ENCODE measurements around the gene ZBED5. TPM values are rescaled to one million over a fixed set of nuclear protein-coding genes. Genes with fewer than 3 reads are reported as not detected.
A peak's percentile ranks its signal among the peaks of the same experiment; 100 is the strongest.
"Not testable (repeated sequence)": the region's sequence is repeated elsewhere in the genome, so short reads cannot be mapped to it uniquely, and the experiment has no call there.

ZBED5 gene
- total RNA-seq, 1 donor from 2014 or later, result 120 TPM

DNA sequence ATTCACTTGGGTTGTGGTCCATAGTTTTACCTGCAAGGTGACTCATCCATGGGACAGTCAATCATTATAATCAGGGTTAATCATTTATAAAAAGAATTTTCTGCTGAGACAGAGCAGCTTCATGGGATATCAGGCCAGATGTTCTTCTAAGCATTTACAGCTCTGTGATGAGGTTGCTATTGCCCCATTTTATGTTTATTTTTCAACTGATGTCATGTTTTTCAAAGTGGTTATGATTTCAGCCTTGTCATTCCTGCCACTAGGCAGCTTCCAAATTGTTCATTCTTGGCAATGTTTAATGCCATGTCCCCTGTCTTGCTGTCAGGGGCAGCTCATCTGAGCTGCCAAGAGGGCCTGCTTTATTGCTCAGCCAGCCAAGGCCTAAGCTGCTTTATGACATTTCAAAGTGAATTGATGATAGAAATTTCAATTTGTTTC is 35.9 kb upstream of the ZBED5 start:
- TF ChIP-seq, protein P1, sequence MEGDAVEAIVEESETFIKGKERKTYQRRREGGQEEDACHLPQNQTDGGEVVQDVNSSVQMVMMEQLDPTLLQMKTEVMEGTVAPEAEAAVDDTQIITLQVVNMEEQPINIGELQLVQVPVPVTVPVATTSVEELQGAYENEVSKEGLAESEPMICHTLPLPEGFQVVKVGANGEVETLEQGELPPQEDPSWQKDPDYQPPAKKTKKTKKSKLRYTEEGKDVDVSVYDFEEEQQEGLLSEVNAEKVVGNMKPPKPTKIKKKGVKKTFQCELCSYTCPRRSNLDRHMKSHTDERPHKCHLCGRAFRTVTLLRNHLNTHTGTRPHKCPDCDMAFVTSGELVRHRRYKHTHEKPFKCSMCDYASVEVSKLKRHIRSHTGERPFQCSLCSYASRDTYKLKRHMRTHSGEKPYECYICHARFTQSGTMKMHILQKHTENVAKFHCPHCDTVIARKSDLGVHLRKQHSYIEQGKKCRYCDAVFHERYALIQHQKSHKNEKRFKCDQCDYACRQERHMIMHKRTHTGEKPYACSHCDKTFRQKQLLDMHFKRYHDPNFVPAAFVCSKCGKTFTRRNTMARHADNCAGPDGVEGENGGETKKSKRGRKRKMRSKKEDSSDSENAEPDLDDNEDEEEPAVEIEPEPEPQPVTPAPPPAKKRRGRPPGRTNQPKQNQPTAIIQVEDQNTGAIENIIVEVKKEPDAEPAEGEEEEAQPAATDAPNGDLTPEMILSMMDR (IDR thresholded peaks at IDR 0.05; ENCODE audit: unreplicated experiment), result no peak
- Mint-ChIP-seq H3K9me3 (peaks cover 28% of the 10 kb centered on the region), H3K36me3 (peaks cover 27% of the 10 kb centered on the region), H3K27ac (peak overlapping the region; percentile 89), H3K27me3 (ENCODE audit: low read depth) (no peaks in the 10 kb centered on the region), H3K4me1 (peaks cover 40% of the 10 kb centered on the region), H3K4me3 (no peak overlapping the region)
- DNase-seq (ENCODE audit: low spot score in 2 of 2, unreplicated experiment in 2 of 2), result no peak

DNA sequence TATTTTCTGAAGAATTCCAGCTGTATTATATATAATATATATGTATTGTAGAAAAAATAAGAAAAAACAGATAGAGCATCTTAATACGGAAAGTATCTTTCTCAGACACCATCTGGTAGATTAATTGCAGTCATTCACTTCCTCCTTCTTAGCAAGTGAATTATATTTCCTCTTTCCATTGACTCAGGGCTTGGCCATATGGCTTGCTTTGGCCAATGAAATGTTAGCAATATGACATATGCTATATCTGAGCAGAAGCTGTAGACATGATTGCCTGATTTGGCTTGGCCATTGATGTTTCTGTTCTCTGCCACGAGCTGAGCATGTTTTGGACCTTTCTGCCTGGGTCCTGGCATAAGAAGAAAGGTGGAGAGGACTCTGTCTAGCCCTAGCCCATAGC is 34.4 kb upstream of the ZBED5 start:
- Mint-ChIP-seq H3K4me3 (no peak overlapping the region), H3K9me3 (peaks cover 32% of the 10 kb centered on the region), H3K36me3 (peaks cover 27% of the 10 kb centered on the region), H3K27me3 (ENCODE audit: low read depth) (no peaks in the 10 kb centered on the region), H3K27ac (peak overlapping the region; percentile 25), H3K4me1 (peaks cover 33% of the 10 kb centered on the region)
- DNase-seq (ENCODE audit: low spot score in 2 of 2, unreplicated experiment in 2 of 2), result no peak
- TF ChIP-seq, protein P1 (IDR thresholded peaks at IDR 0.05; ENCODE audit: unreplicated experiment), result no peak

DNA sequence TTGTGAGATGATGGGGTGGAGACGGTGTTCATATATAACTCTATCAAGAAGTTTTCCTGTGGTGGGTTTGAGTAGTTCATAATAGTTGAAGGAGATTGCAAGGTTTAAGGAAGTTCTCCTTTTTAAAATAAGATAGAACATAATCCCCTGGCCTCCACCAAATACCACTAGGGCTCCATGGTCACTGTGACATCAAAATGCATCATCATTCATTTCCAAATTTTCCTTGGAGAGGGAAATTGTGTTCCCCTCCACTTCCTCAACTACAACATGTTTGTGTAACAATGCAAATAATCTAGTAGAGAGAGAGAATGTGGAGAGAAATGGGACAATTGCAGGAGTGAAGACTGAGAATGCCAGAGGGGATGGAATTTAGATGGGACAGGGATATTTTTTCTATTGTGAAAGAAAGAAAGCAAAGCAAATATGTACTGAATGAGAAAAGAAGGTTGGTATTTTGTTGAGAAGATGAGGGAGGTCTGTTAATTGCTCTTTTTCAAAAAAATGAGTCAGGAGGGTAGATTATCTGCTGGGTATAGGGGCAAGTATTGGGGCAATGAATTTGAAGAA is 33.4 kb upstream of the ZBED5 start:
- Mint-ChIP-seq H3K4me3 (no peak overlapping the region), H3K9me3 (peaks cover 32% of the 10 kb centered on the region), H3K27me3 (ENCODE audit: low read depth) (no peaks in the 10 kb centered on the region), H3K27ac (no peak overlapping the region), H3K4me1 (peaks cover 37% of the 10 kb centered on the region), H3K36me3 (peaks cover 28% of the 10 kb centered on the region)
- no peak for DNase-seq (ENCODE audit: low spot score in 2 of 2, unreplicated experiment in 2 of 2)
- TF ChIP-seq, protein P1 (IDR thresholded peaks at IDR 0.05; ENCODE audit: unreplicated experiment), result no peak

DNA sequence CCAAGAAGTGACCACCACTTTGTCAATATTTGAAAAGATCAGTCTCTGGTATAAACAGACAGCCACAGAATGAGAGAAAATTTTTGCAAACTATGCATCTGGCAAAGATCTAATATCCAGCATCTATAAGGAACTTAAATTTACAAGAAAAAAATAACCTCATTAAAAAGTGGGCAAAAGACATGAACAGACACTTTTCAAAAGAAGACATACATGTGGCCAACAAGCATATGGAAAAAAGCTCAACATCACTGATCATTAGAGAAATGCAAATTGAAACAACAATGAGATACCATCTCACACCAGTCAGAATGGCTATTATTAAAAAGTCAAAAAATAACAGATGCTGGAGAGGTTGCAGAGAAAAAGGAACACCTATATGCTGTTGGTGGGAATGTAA is 32.2 kb upstream of the ZBED5 start:
- Mint-ChIP-seq H3K36me3 (peaks cover 29% of the 10 kb centered on the region), H3K9me3 (peaks cover 33% of the 10 kb centered on the region), H3K4me1 (peaks cover 41% of the 10 kb centered on the region)
- not testable (repeated sequence) for DNase-seq (ENCODE audit: low spot score in 2 of 2, unreplicated experiment in 2 of 2); H3K27me3 Mint-ChIP-seq (ENCODE audit: low read depth); H3K27ac Mint-ChIP-seq; H3K4me3 Mint-ChIP-seq

DNA sequence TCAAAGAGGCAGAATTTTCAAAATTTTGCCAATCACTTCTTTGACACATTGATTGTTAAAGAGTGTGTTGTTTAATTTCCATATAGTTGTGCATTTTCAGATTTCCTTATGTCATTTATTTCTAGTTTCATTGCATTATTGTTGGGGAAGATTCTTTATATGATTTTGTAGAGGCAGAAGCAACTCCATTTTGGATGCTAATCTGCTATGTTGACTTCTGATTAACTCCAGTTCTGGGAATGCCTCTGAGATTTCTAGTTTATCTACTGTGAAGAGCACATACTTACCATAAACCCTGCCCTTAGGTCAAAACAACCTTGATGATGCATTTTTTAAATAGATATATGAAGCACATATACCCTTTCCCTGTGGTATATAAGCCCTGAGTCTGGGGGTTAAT is 29.5 kb upstream of the ZBED5 start:
- H3K27ac Mint-ChIP-seq, result peak overlapping the region; percentile 94
- TF ChIP-seq, protein P1 (IDR thresholded peaks at IDR 0.05; ENCODE audit: unreplicated experiment), result no peak
- H3K9me3 Mint-ChIP-seq, result peaks cover 56% of the 10 kb centered on the region
- H3K36me3 Mint-ChIP-seq, result peaks cover 49% of the 10 kb centered on the region
- H3K4me1 Mint-ChIP-seq, result peaks cover 45% of the 10 kb centered on the region
- no peak for DNase-seq (ENCODE audit: low spot score in 2 of 2, unreplicated experiment in 2 of 2)
- H3K4me3 Mint-ChIP-seq, result no peak overlapping the region
- no peaks in the 10 kb centered on the region for H3K27me3 Mint-ChIP-seq (ENCODE audit: low read depth)

DNA sequence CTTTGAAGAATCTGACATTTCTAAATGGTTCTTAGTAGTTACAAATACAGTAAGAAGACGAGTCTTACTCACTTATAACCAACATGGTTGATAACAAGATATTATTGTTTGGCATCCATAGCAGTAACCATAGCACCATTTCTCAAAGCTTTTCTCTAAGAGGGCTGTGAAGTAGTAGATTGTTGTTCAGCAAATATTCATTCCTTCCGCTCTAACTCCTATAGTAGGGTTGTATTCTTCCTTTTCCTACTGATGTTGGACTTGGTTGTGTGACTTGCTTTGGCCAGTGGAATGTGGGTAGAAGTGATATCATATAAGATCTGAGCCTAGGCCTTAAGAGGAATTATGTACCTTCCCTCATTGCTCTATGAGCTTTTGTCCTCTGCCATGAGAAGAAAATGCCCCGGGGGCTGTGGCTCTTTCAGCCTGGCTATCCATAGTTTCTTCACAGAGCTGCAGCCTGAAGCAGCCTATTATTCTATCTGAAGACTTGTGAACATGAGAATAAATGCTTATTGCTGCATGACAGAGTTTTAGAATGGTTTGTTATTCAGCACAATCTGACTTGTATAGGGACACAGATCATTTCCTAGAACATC is 28.9 kb upstream of the ZBED5 start:
- no peak for DNase-seq (ENCODE audit: low spot score in 2 of 2, unreplicated experiment in 2 of 2)
- H3K36me3 Mint-ChIP-seq, result peaks cover 49% of the 10 kb centered on the region
- peaks cover 56% of the 10 kb centered on the region for H3K9me3 Mint-ChIP-seq
- H3K27me3 Mint-ChIP-seq (ENCODE audit: low read depth), result no peaks in the 10 kb centered on the region
- TF ChIP-seq, protein P1 (IDR thresholded peaks at IDR 0.05; ENCODE audit: unreplicated experiment), result no peak
- H3K27ac Mint-ChIP-seq, result peak overlapping the region; percentile 94
- H3K4me1 Mint-ChIP-seq, result peaks cover 45% of the 10 kb centered on the region
- no peak overlapping the region for H3K4me3 Mint-ChIP-seq
